ENCODE results near the gene MRPL14.

MRPL14 gene

DNA sequence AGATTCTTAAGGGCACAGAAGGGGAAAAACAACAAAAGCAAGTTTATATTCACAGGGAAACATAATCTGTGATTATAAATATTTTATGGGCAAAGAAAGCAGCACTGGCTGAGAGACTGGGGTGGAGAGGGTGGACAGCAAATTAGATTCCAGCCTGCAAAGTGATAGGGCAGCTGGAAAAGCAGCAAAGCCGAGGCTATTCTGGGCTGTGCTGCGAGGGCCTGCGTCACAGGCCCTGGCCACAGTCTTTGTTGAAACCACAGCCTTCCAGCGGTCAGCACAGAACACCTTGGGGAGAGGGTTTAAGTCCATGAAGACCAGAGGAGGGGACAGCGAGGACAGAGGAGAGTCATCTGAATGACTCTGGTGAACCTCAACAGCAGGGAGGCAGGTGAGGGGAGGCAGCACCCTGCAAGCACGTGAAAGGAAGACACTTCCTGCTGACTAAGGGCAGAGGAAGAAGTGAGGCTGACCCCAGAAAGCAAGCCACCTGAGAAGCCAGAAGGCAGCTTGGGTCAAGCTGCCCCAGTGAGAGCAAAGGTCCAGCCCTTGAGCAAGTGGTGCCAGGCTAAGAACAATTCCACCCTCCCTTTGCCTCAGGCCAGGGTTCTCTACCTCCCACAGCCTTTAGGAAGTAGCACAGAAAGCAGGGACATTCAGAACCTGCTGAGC lies 17.1 kb downstream of the MRPL14 start:
- TF ChIP-seq, protein P1, sequence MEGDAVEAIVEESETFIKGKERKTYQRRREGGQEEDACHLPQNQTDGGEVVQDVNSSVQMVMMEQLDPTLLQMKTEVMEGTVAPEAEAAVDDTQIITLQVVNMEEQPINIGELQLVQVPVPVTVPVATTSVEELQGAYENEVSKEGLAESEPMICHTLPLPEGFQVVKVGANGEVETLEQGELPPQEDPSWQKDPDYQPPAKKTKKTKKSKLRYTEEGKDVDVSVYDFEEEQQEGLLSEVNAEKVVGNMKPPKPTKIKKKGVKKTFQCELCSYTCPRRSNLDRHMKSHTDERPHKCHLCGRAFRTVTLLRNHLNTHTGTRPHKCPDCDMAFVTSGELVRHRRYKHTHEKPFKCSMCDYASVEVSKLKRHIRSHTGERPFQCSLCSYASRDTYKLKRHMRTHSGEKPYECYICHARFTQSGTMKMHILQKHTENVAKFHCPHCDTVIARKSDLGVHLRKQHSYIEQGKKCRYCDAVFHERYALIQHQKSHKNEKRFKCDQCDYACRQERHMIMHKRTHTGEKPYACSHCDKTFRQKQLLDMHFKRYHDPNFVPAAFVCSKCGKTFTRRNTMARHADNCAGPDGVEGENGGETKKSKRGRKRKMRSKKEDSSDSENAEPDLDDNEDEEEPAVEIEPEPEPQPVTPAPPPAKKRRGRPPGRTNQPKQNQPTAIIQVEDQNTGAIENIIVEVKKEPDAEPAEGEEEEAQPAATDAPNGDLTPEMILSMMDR (IDR thresholded peaks at IDR 0.05; ENCODE audit: control insufficient read depth, insufficient read depth, low read depth, low read length, missing control alignments): no peak
- no peak overlapping the region for H3K4me3 ChIP-seq (ENCODE audit: control insufficient read depth, low read depth, low read length)
- no peak for DNase-seq (ENCODE audit: low read depth)

DNA sequence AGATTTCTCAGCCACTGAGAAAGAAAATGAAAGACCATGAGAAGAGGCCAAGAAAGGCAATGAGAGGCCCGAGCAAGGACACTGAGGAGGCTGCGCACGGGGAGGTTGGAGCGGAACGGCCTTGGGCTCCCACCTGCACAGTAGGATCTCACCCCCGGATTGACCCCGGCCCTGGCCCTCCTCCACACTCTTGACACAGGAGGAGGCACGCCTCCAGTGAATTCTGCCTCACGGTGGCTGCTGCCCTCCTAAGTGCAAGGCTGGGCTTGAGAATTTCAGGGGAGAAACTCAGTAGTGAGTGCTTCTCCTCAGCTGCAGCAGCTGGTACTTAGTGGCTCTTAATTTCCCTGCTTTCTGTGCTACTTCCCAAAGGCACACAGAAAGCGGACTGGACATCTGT lies 18.0 kb downstream of the MRPL14 start:
- H3K4me3 ChIP-seq (ENCODE audit: control insufficient read depth, low read depth, low read length): no peak overlapping the region
- DNase-seq (ENCODE audit: low read depth): no peak
- TF ChIP-seq, protein P1 (IDR thresholded peaks at IDR 0.05; ENCODE audit: control insufficient read depth, insufficient read depth, low read depth, low read length, missing control alignments): no peak

DNA sequence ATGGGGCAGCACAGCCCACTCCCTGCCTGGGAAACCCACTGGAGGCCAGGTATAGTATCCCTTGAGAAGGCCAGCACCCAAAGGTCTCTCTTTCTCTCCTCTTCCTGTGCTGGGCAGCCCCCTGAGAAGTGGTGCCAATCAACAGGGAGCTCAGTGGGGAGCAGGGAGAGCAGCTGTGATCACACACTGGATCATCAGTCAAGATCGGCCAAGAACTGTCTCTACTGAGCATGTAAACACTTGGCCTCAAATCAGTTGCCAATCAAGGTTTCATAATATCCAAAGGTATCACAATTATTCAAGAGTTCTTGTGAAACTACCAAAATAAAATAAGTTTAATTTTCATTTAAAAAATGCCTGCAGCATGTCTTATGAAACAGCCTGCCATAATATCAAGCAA lies 18.8 kb downstream of the MRPL14 start:
- TF ChIP-seq, protein P1 (IDR thresholded peaks at IDR 0.05; ENCODE audit: control insufficient read depth, insufficient read depth, low read depth, low read length, missing control alignments): no peak
- H3K4me3 ChIP-seq (ENCODE audit: control insufficient read depth, low read depth, low read length): no peak overlapping the region
- DNase-seq (ENCODE audit: low read depth): no peak

DNA sequence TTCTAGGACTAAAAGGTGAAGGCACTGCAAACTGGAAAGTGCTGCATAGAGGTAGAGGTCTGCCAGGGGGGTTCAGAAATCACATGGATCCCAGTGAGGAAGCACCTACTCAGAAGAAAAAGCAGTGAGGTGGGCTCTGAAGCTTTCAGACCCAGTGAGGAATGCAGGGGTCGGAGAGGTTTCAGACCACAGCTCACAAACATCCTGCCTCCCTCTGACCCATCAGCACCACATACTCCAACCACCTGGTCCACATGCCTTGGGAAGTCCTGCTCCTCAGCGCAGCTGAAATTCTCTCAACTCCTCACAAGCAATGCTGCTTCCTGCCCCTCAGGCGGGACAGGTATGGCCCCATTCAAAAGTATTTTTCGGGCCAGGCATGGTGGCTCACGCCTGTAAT lies 20.2 kb downstream of the MRPL14 start:
- DNase-seq (ENCODE audit: low read depth): no peak
- TF ChIP-seq, protein P1 (IDR thresholded peaks at IDR 0.05; ENCODE audit: control insufficient read depth, insufficient read depth, low read depth, low read length, missing control alignments): no peak
- H3K4me3 ChIP-seq (ENCODE audit: control insufficient read depth, low read depth, low read length): no peak overlapping the region

DNA sequence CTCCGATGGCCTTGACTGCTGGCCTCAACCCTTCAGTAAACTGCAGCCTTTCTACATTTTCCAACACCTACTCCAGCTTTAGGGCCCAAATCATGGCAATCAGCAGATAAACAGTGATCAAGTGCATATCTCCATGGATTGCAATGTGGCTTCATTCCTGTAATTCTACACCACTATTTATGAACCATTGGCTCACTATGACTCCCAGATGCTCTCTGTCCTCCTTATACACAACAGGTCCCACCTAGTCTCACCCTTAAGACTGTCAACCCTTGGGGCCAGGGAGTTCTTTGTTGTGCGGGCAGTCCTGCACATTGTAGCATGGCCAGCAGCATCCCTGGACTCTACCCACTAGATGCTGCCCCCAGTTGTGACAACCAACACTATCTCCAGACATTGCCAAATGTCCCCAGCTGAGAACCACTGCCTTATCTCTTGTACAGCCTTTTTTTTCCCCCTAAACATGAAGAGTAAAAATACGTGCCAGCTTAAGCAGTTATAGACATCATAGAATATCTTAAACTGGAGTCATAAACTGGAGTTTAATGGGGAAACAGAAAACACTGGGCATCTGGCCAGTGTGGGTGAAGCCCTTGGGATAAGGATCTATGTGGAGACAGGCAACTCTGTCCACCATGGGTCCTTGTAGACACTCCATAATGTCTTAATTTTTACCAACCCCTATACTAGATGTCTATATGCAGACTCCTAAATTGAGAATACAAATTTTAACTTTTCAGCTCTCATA lies 21.1 kb downstream of the MRPL14 start:
- DNase-seq (ENCODE audit: low read depth): no peak
- TF ChIP-seq, protein P1 (IDR thresholded peaks at IDR 0.05; ENCODE audit: control insufficient read depth, insufficient read depth, low read depth, low read length, missing control alignments): no peak
- H3K4me3 ChIP-seq (ENCODE audit: control insufficient read depth, low read depth, low read length): no peak overlapping the region

DNA sequence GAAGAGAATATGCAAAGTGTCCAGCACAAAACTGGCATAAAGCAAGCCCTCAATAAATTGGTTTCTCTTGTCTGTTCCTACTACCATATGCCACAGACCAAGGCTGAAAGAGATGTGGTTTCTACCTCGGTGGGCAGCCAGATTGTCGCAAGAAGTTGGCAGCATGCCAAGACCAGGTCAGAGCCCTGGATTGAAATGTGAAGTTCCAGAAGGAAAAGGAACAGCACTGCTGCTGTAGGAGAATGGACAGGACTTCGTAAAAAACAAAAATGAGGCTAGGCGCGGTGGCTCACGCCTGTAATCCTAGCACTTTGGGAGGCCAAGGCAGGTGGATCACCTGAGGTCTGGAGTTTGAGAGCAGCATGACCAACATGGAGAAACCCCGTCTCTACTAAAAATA lies 22.1 kb downstream of the MRPL14 start:
- no peak for DNase-seq (ENCODE audit: low read depth)
- TF ChIP-seq, protein P1 (IDR thresholded peaks at IDR 0.05; ENCODE audit: control insufficient read depth, insufficient read depth, low read depth, low read length, missing control alignments): no peak
- no peak overlapping the region for H3K4me3 ChIP-seq (ENCODE audit: control insufficient read depth, low read depth, low read length)

Data from AG09309 (cell line).